ENCODE measurements around the gene MACROD2.

The MACROD2 gene

DNA sequence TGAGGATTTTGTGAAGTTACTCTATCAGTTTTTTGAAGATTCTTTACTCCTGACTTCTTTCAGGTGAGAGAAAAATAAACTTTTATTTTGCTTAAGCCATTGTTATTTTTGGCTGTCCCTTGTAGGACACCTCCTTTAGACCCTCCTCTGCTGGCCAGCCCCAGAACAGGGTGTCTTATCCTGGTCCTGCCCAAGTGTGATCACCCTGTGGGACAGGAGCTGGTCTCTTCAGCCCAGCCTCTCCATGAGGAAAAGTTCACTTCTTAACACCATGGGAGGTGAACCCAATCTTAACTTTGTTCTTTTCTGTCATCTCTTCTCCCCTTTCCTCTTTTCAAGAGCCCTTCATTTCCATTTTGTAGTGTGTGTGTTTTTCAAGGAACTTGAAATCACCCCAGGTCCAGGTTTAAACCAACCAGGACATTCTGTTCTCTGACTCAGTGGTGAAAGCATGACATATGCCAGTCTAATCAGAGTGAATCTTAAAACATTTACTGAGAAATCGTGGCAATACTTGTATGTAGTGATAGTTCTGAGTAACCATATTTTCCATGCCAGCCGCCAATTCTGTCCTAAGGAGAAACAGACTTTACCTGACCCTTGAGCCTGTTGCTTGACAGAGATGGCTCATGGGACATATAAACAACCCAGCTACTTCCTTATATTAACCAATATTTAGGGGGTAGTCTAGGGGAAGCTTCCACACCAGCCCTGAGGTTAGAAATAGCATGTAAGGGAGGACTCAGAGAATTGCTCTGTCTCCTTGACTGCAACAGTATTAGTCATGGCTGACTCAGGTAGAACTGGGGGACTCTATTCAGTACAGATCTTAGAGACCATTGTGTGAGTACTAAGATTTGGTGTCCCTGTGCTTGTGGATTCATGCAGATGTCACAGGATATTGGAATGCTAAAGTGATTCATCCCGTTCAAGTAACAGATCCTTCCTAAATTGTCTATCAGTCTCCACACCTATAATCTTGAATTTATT, 293.3 kb downstream of the MACROD2 start:
- no peak for DNase-seq

DNA sequence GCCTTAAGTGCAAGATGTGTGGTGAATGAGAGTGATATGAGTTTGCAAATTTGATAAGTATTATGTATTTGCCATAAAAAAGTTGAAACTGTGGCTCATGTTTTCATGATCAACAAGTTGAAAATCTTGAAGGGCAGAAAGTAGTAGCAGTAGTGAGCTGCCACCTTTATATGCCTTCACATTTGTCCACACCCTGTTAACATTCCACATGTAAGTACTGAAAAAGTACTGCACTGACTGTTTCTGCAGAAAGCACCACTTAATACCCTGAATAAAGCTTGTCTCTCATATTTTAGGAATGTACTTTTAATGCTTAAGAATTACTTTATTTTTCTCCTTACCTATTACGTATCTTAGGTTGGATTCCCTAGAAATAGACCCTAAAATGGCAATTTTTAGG, 296.2 kb downstream of the MACROD2 start:
- DNase-seq, result no peak

DNA sequence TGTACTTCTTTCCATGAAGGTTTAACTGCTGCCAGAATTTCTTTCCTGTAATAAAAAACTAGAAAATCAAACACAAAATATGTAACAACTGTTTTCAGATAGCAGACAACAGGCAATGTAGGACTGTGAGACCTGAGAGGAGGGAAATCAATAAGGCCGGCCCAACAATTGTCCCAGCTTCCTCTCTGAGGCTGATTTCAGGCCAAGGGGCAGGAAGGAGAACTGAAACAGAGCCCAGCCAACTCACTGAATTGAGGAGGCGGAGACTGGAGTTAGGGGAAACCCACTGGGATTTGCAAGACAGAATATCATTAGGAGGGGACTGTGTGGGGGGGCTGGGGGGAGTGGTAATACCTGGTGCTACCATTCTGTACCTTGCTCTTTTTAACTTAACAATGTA, 299.9 kb downstream of the MACROD2 start:
- DNase-seq, result no peak

DNA sequence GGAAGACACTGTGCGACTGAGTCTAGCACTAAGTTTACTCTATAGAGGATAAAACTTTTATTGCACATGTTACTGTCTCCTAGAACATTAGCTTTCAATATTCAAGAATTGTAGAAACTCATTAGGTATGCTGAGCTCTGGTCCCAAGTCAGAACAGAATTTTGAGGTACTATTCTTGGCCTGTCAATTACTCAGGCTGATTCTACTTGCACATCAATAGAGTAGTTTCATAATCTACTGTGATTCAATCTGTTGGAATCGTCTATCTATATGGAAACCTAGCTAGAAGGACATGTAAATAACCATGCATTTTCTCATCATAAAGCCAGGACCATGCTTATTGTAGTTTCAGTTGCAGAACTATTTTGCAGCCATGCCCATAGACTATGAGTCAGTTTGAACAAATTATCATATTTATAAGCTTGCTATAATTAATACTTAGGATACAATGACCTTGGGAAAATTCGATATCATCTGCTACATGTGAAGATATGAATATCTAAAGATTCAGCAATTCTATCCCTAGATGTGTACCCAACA, 300.5 kb downstream of the MACROD2 start:
- no peak for DNase-seq

DNA sequence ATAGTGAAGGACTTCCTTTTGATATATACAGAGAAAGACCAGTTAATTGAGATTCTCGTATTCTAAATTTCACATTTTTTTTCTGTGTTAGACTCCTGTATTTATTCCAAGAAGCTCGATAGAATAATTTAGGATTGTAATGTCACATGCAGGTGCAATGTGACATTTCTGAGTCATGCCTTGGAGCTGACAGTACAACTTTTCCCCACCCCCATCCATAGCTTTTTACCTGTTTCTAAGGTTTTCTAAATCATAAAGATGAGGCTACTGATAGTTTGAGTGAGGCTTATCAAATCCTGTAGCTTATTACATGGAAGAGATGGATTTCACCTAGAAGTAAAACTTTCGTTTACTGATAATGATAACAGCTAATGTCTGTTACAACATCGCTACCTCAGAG, 304.5 kb downstream of the MACROD2 start:
- DNase-seq, result no peak

DNA sequence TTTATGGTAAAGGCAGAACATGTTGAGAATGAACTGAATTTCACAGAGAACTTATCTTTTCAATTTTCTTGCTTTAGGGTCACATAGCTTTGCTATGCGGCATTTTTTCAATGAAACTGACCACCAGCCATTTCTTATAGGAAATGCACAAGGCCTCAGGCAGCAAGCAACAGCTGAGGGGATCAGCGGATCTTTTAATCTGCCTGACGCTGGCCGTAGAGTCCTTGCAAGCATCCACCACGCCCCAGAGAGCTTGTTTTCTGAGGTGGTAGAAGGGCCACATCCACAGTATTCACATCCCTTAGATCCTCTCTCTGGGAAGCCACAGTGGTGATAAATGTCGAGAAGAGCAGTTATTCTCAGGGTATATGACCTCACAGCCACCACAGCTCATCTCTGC, 307.8 kb downstream of the MACROD2 start:
- DNase-seq, result no peak

DNA sequence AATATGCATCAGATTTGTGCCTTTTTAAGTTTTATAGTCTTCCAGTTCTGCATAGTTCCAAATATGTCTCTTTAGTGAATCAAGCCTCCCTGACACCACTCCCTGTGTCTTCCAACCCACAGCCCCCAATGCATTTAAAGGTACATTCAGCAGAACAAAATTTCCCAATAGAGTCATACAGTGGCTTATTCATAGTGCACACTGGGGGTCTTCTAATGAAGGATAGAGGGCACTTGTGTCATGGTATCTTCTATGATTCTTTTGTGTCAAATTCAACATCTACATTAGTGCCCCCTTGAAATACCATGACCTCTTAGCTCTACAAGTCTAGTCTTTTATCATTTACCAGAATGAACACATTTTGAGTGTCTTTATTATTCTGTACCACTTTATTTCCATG, 308.3 kb downstream of the MACROD2 start:
- no peak for DNase-seq

DNA sequence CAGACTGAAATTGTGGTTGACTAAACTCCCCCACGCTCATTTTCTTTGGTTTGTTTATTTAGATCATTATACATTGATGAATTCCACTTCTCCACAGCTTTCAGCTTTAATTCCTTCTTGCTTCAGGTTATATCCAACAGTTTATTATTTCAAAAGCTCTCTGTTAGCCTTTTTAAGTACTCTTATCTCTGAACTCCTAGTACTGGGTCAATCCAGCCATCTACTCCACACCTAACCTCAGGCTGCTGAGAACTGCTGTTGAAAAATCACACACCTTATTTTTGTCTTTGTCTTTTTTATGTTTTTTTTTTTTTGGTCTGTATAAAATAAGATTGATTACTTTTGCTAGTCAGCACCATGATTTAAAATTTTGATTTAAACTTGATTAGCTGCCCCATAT, 309.2 kb downstream of the MACROD2 start:
- no peak for DNase-seq

DNA sequence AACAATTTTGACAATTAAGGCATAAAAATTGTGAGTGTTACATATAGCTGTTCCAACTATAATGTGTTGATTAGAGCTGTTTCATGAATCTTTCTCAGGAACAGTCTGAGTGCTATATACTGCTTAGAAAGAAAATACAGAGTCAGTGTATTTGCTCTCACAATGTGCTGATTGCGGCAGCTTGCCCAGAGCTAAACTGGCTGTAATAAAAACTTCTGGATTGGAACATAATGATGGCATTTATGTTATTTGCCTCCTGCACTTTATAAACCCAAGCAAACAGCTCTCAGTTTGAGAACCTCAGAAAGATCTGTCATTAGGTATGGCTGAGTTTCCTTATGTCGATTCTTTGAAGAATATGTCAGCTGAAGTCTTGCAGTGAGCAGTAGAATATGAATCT, 312.6 kb downstream of the MACROD2 start:
- DNase-seq, result no peak

DNA sequence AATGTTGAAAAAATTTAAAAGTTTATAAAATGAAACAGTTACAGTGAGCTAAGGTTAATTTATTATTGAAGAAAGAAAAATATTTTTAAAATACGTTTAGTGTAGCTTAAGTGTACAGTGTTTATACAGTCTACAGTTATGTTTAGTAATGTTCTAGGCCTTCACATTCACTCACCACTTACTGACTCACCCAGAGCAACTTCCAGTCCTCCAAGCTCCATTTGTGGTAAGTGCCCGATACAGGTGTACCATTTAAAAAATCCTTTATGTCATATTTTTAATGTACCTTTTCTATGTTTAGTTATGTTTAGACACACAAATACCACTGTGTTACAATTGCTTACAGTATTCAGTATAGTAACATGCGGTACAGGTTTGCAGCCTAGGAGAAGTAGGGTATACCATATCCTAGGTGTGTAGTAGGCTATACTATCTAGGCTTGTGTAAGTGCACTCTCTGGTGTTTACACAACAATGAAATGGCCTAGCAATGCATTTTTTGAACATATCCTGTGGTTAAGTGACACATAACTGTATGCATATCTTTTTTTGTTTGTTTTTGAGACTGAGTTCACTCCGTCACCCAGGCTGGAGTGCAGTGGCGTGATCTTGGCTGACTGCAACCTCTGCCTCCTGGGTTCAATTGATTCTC, 315.8 kb downstream of the MACROD2 start:
- DNase-seq, result no peak

DNA sequence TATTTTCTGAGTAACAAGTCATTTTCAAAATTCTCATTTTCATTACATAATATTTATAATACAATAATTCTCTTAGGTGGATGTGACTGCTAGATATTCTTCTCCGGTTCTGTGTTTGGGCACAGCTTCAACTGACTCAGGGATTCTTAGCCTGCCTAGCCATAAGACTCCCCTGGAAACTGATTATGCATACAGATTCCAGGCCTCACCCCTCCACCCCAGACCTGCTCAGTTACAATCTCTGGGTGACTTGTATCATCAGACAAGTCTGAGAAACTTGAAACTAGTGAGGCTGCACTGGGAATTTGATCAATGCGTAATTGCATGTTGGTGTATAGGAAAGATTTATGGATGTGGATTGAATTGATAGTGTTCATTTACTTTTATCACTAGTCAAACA, 316.7 kb downstream of the MACROD2 start:
- DNase-seq, result no peak

DNA sequence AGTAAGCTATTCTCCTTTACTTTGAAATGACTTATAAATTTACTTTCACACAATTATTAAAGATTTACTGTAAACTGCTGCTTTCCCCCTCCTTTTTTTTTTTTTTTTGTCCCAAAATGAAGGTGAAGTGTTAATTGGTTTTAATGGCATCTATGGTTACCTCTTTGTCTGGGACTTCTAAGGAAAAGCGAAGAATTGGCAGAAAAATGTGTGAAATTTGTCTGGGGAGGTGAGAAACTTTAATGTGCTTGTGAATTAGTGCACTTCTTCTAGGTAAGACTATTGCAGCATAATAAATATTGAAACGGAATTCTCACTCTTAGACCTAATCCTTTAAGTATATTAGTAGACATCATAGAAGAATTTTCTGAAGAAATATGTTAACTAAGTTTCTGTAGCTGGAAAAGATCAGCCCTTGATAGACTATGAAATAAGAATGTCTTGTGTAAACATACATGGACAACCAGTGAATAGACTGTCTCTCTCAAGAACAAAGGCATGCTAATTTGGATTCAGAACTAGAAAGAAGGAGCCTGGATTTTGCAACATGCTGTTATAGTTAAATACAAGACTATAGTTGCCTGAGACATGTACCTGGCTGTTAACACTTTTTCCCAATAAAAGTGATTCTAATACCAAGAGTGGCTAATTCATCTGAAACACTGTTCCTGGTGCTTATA, 318.2 kb downstream of the MACROD2 start:
- no peak for DNase-seq

DNA sequence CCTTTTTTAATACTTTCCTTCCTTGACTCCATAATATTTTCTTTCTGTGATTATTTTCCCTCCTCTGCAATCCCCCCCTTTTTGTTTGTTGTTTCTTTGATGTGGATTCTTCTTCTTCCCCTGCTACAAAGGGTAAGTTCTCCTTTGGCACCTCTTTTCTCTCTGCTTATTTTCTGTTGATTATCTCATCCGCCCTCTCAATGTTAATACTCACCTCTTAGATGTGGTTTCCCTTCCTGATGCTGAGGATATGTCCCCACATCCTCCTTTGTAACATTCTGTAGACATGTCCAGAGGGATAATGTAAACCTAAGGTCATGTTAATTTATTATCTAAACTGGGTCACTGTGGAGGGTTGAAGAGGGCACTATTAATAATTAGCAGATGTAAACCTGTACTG, 324.4 kb downstream of the MACROD2 start:
- DNase-seq, result no peak

DNA sequence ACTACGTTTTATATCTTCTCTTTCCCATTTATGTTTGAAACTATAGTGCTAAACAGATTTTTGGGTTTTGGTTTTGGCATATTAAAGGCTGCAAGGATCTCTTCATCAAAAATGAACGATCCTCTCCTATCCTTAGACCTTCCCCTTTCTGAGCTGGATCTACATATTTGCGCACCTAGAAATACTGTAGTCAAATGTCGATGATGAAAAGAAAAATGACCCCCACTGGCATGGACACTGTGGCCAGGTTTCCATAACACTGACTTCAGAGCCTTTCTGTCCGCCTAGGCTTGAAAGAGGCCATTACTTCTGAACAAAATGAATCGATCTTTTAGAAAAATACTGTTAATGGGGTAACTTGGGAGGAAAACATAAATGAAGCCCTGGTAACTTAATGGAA, 336.3 kb downstream of the MACROD2 start:
- DNase-seq, result no peak

DNA sequence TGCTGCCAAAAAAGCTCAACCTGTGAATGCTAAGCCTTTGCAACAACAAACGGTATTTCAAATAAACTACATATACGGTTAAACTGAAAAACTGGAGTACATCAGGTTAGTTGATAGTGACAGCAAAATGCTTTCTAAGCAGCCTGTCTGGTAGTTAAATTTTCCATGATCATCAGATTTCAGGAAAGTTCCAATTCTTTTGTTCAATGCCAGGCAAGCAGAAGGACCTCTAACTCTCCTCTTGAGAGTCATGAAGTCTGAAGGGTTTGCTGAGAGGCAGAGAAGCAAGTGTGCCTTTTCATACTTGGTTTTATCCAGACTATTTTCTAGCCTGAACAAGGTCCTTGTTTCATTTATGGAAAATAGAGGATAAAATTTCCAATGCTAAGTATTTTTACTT, 337.6 kb downstream of the MACROD2 start:
- no peak for DNase-seq

DNA sequence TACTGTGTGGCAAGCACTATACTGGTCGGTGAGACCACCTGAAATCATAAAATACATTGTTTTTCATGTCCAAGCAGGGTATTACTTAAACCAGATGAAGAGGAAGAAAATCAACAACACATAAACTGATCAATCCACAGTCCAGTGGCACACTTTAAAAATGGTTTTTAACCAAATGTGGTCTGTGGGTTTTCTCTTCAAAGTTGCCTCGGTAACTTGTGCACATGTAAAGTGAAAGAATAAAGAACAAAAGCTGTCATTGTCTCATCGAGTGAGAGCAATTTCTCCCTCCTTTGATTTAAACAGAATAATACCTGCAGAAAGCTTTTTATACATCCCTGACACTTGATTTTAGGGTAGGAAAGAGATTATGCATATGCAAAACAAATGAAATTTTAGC, 338.4 kb downstream of the MACROD2 start:
- DNase-seq, result no peak

DNA sequence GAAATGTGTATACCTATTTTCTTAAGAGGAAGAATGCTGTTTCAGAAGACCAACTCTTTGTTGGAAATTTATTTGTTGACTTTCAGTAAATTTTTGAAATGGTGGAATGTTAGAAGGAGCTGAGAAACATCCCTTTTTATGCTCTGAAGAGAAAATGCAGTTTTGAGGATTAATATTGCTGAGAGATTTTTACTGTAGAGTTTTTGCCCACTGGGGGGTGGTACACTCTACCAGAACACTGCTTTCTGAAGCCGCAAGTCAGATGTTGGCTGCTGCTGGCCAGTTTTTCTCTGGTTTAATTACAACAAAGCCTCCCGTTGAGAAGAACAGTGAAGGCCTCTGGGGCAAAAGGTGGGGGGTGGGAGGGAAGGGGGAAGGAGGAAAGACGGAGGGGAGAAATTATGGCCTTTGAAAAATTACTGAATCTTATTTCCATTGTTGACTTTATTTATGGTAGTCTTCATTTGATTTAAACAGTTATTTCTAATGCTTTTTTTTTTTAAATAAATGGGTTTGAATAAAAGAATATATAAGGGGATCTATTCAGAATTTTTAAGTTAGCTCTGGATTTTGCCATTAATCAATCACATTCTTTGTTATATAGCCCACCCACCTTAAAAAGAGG, 339.1 kb downstream of the MACROD2 start:
- DNase-seq, result peak; percentile 37

DNA sequence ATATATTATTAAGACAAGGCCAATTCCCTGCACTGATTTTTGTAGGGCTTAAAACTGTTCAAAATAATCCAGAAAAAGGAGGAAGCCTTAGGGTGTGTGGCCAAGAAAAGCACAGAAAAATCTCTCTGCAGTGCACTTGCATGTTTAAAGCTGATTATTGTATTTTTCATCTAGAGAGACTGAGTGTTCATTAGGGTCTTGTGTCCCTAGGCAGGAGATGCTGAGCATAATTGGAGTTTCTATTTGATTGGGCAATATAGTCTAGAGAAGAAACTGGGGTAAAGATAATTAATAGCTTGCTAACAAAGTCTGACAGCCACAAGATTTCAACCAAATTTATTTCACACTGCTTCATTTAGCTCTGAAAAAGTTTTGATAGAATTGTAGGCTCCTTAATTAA, 339.7 kb downstream of the MACROD2 start:
- no peak for DNase-seq

DNA sequence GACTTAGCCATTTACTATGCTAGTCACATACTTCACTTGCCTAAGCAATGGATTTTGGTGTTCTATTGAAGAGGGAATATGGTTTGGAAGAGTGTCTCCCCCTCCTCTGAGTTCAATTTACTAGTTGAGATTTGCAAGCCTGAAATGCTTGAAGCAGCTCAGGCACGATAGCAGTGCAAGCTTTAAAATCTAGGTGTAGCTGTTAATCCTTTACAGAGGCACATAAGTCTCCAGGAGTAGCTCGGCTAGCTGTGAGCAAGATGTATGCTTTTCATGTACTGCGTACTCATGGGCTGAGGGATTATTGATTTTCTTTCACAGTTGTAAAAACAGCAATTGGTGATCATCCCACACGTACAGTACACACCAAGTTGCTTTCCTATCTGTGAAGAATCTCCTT, 341.4 kb downstream of the MACROD2 start:
- peak; percentile 2 for DNase-seq

DNA sequence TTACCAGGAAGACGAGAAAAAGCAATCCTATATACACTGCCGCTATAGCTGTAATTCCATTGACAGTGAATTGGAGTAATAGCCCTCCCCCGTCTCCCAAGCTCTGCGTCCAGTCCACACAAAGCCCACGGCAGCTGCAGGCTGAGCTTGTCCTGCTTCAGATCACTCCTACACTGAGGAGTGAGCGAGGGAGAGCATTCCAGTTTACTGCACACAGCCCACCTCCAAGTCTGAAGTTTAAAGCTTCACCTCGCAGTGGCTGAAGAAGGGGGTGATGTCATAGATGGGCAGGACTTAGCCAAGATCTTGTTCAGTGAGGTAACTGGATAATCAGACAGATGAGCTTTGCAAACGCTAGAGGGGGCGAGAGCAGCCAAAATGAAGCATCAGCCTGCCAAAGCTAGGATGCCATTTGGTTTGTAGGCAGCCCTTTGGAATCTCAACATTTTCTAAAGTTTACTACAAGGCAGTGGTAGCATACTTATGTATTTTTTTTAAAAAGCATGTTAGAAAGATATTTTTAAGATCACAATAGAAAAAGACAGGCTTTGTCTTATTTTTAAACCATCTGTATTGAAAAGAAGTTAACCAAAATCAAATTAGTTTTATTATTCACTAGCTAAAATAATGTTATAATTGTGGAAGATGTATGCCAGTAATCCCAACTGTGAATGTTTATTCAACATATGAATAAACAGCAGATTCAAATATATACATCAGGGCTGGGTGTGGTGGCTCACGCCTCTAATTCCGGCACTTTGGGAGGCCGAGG, 342.3 kb downstream of the MACROD2 start, which contains the start of gene FLRT3:
TSS of gene FLRT3 (minus strand) at position 213 of the 772 bp plus-strand sequence. CDS start 10,106 bp downstream, outside the sequence.
- peak; percentile 86 for DNase-seq

DNA sequence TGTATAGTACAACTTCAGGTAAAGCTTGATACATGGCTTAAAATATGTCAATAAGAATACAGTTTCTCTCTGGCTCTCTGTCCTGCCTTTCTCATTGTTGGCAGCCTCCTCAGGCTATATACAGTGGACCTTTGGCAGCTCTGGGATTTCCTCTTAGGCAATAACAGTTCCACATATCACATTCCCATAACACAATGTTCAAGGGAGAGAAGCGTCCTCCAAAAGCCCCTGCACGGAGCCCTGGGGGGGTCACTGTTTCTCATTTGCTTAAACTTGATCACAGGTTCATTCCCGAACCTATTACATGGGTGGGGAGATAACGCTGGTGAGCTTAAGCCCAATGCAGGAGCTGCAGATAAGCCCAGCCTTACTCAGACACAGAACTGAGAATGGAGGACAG, 346.5 kb downstream of the MACROD2 start:
- DNase-seq, result no peak

DNA sequence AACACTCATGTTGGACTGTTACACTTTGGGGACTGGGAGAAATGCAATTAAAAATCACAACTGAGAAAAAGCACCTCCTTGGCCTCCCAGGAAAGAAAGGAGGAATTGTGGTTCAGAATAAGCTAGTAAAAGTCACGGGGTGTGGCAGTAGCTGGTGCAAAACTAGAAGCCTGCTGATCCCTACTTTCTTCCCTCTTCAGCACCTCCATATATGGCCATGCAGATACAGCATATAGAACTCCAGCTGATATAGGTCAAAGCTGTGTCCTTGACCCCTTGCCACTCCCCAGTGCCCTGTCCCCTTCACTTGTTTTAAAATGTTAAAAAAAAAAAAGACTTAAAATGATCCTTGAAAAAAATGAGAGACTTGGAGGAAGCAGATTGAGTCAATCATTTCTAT, 347.6 kb downstream of the MACROD2 start:
- DNase-seq, result no peak
